ENCODE results near the gene KASH5. TPM values are rescaled to one million over a fixed set of nuclear protein-coding genes. Genes with fewer than 3 reads are reported as not detected.

Gene KASH5
- polyA plus RNA-seq, 2 of the 4 experiments (the other 2 are of a cell fraction): 0.08 to 0.17 TPM

DNA sequence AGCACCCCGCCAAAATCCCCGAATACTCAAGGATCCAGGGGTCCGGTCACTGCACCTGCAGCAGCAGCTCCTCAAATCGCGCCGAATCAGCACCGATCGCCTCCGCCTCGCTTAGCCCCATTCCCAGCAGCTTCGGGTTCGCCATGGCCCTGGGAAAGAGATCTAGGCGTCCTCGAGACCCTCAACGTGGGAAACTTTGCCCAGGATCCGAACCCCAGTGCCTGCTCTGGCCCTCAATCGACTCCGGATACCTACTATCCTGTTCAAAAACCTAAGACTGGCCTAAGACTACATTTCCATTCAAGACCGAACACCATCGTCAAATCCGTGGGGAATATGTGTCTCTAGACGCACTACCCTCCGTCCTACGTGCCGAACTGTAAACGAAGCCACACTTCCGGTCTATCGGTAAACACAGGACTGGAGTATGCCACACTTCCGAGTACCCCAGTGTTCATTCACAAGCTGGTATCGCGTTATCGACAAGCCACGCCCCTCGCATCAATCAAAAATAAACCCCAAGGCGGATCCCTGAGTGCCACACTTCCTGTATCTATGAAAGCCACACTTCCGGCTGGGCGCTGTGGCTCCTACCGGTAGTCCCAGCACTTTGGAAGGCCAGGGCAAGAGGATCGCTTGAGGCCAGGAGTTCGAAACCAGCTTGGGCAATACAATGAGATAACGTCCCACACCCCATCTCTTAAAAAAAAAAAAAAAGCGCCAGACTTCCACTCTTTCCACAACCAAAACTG, 63.6 kb downstream of the KASH5 start, which contains the start of gene PIH1D1 (continued):
- no peak for TF ChIP-seq ZFP36 (IDR thresholded peaks at IDR 0.05; ENCODE audit: borderline replicate concordance, partially characterized antibody)
- TF ChIP-seq, protein P1, sequence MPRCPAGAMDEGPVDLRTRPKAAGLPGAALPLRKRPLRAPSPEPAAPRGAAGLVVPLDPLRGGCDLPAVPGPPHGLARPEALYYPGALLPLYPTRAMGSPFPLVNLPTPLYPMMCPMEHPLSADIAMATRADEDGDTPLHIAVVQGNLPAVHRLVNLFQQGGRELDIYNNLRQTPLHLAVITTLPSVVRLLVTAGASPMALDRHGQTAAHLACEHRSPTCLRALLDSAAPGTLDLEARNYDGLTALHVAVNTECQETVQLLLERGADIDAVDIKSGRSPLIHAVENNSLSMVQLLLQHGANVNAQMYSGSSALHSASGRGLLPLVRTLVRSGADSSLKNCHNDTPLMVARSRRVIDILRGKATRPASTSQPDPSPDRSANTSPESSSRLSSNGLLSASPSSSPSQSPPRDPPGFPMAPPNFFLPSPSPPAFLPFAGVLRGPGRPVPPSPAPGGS (IDR thresholded peaks at IDR 0.05): peak; percentile 86
- peak; percentile 7; the same call in 1 of the 2 replicates for TF ChIP-seq MAZ (IDR thresholded peaks at IDR 0.05; ENCODE audit: borderline replicate concordance, low read depth, low read length)
- TF ChIP-seq, protein P2, sequence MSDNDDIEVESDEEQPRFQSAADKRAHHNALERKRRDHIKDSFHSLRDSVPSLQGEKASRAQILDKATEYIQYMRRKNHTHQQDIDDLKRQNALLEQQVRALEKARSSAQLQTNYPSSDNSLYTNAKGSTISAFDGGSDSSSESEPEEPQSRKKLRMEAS (IDR thresholded peaks at IDR 0.05): peak; percentile 94
- TF ChIP-seq PHF8 (IDR thresholded peaks at IDR 0.05; ENCODE audit: borderline replicate concordance, low read depth): peak; percentile 60; the same call in 1 of the 2 replicates
- no peak for TF ChIP-seq RARB (CRISPR knock-in tag; IDR thresholded peaks at IDR 0.05)
- TF ChIP-seq KDM1A (IDR thresholded peaks at IDR 0.05; ENCODE audit: low read depth): no peak
- peak; percentile 96 for TF ChIP-seq RCOR1 (IDR thresholded peaks at IDR 0.05; ENCODE audit: low read depth, low read length)
- peak in 1 of 2 experiments; percentile 85; a peak in 4 of 5 replicates for TF ChIP-seq JUN (IDR thresholded peaks at IDR 0.05)
- no peak for TF ChIP-seq CBX2 (IDR thresholded peaks at IDR 0.05; ENCODE audit: borderline replicate concordance, low read depth)
- peak; percentile 37 for TF ChIP-seq GATA3 (IDR thresholded peaks at IDR 0.05; ENCODE audit: borderline replicate concordance)
- TF ChIP-seq SMC3 (IDR thresholded peaks at IDR 0.05): no peak
- peak; percentile 44 for TF ChIP-seq MAFK (IDR thresholded peaks at IDR 0.05; ENCODE audit: partially characterized antibody)
- TF ChIP-seq, protein P3, sequence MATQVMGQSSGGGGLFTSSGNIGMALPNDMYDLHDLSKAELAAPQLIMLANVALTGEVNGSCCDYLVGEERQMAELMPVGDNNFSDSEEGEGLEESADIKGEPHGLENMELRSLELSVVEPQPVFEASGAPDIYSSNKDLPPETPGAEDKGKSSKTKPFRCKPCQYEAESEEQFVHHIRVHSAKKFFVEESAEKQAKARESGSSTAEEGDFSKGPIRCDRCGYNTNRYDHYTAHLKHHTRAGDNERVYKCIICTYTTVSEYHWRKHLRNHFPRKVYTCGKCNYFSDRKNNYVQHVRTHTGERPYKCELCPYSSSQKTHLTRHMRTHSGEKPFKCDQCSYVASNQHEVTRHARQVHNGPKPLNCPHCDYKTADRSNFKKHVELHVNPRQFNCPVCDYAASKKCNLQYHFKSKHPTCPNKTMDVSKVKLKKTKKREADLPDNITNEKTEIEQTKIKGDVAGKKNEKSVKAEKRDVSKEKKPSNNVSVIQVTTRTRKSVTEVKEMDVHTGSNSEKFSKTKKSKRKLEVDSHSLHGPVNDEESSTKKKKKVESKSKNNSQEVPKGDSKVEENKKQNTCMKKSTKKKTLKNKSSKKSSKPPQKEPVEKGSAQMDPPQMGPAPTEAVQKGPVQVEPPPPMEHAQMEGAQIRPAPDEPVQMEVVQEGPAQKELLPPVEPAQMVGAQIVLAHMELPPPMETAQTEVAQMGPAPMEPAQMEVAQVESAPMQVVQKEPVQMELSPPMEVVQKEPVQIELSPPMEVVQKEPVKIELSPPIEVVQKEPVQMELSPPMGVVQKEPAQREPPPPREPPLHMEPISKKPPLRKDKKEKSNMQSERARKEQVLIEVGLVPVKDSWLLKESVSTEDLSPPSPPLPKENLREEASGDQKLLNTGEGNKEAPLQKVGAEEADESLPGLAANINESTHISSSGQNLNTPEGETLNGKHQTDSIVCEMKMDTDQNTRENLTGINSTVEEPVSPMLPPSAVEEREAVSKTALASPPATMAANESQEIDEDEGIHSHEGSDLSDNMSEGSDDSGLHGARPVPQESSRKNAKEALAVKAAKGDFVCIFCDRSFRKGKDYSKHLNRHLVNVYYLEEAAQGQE (IDR thresholded peaks at IDR 0.05): peak; percentile 86
- TF ChIP-seq MYC (IDR thresholded peaks at IDR 0.05; ENCODE audit: borderline replicate concordance, low read length): no peak; the same call in 1 of the 2 replicates
- no peak for TF ChIP-seq FOSL2 (IDR thresholded peaks at IDR 0.05)
- TF ChIP-seq FOSL2 (CRISPR knock-in tag; IDR thresholded peaks at IDR 0.05): no peak
- TF ChIP-seq NR3C1 (IDR thresholded peaks at IDR 0.05): no peak
- TF ChIP-seq, protein P4, sequence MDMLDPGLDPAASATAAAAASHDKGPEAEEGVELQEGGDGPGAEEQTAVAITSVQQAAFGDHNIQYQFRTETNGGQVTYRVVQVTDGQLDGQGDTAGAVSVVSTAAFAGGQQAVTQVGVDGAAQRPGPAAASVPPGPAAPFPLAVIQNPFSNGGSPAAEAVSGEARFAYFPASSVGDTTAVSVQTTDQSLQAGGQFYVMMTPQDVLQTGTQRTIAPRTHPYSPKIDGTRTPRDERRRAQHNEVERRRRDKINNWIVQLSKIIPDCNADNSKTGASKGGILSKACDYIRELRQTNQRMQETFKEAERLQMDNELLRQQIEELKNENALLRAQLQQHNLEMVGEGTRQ (IDR thresholded peaks at IDR 0.05): no peak
- TF ChIP-seq HOXB5 (CRISPR knock-in tag; IDR thresholded peaks at IDR 0.05): peak; percentile 100
- TF ChIP-seq KDM5A (IDR thresholded peaks at IDR 0.05): peak; percentile 43; the same call in 1 of the 2 replicates
- TF ChIP-seq POLR2A (IDR thresholded peaks at IDR 0.05; ENCODE audit: low read length): peak; percentile 85
- TF ChIP-seq HEYL (CRISPR knock-in tag; IDR thresholded peaks at IDR 0.05): no peak
- TF ChIP-seq BHLHE40 (IDR thresholded peaks at IDR 0.05; ENCODE audit: low read depth, low read length): no peak
- TF ChIP-seq ELK1 (IDR thresholded peaks at IDR 0.05; ENCODE audit: low read depth, low read length): no peak
- TF ChIP-seq CTCF (IDR thresholded peaks at IDR 0.05): no peak
- TF ChIP-seq CHD2 (IDR thresholded peaks at IDR 0.05; ENCODE audit: low read length, partially characterized antibody): peak; percentile 93
- no peak for TF ChIP-seq RFX5 (IDR thresholded peaks at IDR 0.05)

Data from A549 (cell line).